ENCODE data around the gene OSTF1. TPM values are rescaled to one million over a fixed set of nuclear protein-coding genes. Genes with fewer than 3 reads are reported as not detected.

Gene OSTF1
- total RNA-seq, 1 experiment from 2014 or later: 18.3 TPM

GRCh38 chr9:75101004-75101588, 12.8 kb downstream of the OSTF1 start:
- BruUV-seq (replicated peaks): no TSS peak
- Mint-ChIP-seq H3K9me3 (ENCODE audit: unreplicated experiment) (no peaks in the 10 kb centered on the region), H3K27me3 (ENCODE audit: insufficient read depth, unreplicated experiment) (no peaks in the 10 kb centered on the region), H3K27ac (ENCODE audit: low read depth, unreplicated experiment) (no peak overlapping the region), H3K36me3 (ENCODE audit: insufficient read depth, unreplicated experiment) (peaks cover 11% of the 10 kb centered on the region), H3K4me1 (ENCODE audit: insufficient read depth, unreplicated experiment) (no peaks in the 10 kb centered on the region), H3K4me3 (ENCODE audit: unreplicated experiment) (no peak overlapping the region)
- POLR2A ChIA-PET: interaction anchor here (0.6 kb wide), 1 partner anchor 11 kb away, joined by 4 read pairs; no protein-coding TSS in a partner anchor
- intact Hi-C loops (cut with micrococcal nuclease): no loop called here
- no peak for DNase-seq (ENCODE audit: unreplicated experiment)
- no peak for TF ChIP-seq CTCF (IDR thresholded peaks at IDR 0.05; ENCODE audit: unreplicated experiment)
- CTCF ChIA-PET: interaction anchor here (1.3 kb wide), 1 partner anchor 84 kb away, joined by 4 read pairs; no protein-coding TSS in a partner anchor

GRCh38 chr9:75102177-75102790, 14.0 kb downstream of the OSTF1 start:
- no peak for DNase-seq (ENCODE audit: unreplicated experiment)

GRCh38 chr9:75104607-75105006, 16.3 kb downstream of the OSTF1 start:
- POLR2A ChIA-PET: interaction anchor here (0.6 to 7.0 kb wide), 2 partner anchors 17 to 951 kb away, joined by 3 to 48 read pairs; partner anchors contain the start of genes NMRK1 and OSTF1
- H3K27me3 Mint-ChIP-seq (ENCODE audit: insufficient read depth, unreplicated experiment): no peaks in the 10 kb centered on the region
- BruUV-seq (replicated peaks): no TSS peak

More at GRCh38 chr9:75102177-75102790, 14.0 kb downstream of the OSTF1 start:
- CTCF ChIA-PET: interaction anchor here (1.3 kb wide), 1 partner anchor 83 kb away, joined by 4 read pairs; no protein-coding TSS in a partner anchor
- intact Hi-C loops (cut with micrococcal nuclease): no loop called here
- POLR2A ChIA-PET: interaction anchor here (0.6 to 7.0 kb wide), 2 partner anchors 12 to 14 kb away, joined by 4 to 48 read pairs; partner anchors contain the start of genes NMRK1 and OSTF1
- Mint-ChIP-seq H3K27me3 (ENCODE audit: insufficient read depth, unreplicated experiment) (no peaks in the 10 kb centered on the region), H3K36me3 (ENCODE audit: insufficient read depth, unreplicated experiment) (peaks cover 11% of the 10 kb centered on the region), H3K4me1 (ENCODE audit: insufficient read depth, unreplicated experiment) (no peaks in the 10 kb centered on the region), H3K4me3 (ENCODE audit: unreplicated experiment) (no peak overlapping the region), H3K27ac (ENCODE audit: low read depth, unreplicated experiment) (no peak overlapping the region), H3K9me3 (ENCODE audit: unreplicated experiment) (no peaks in the 10 kb centered on the region)
- TF ChIP-seq CTCF (IDR thresholded peaks at IDR 0.05; ENCODE audit: unreplicated experiment): no peak
- no TSS peak for BruUV-seq (replicated peaks)

More at GRCh38 chr9:75104607-75105006, 16.3 kb downstream of the OSTF1 start:
- no peak for TF ChIP-seq CTCF (IDR thresholded peaks at IDR 0.05; ENCODE audit: unreplicated experiment)
- H3K9me3 Mint-ChIP-seq (ENCODE audit: unreplicated experiment): no peaks in the 10 kb centered on the region
- H3K36me3 Mint-ChIP-seq (ENCODE audit: insufficient read depth, unreplicated experiment): peaks cover 11% of the 10 kb centered on the region
- H3K4me3 Mint-ChIP-seq (ENCODE audit: unreplicated experiment): no peak overlapping the region
- CTCF ChIA-PET: interaction anchor here (0.5 to 1.2 kb wide), 4 partner anchors 22 to 152 kb away, joined by 3 to 5 read pairs (median 4); no protein-coding TSS in a partner anchor
- DNase-seq (ENCODE audit: unreplicated experiment): no peak
- H3K27ac Mint-ChIP-seq (ENCODE audit: low read depth, unreplicated experiment): no peak overlapping the region
- no peaks in the 10 kb centered on the region for H3K4me1 Mint-ChIP-seq (ENCODE audit: insufficient read depth, unreplicated experiment)
- intact Hi-C loops (cut with micrococcal nuclease): no loop called here
